RWPE2 (cell line): ENCODE results near the gene ASTN2.

Experiments
- ATAC-seq: fragments of 200-7000 bp; cut with Tn5 transposase; 3 replicates; pipeline ENCODE4 v1.9.1; 2021; ENCODE audit warnings: low read depth
- DNase-seq: peaks from one replicate; pipeline ENCODE4 v3.0.0-alpha.2; 2020; ENCODE audit warnings: low spot score
- H3K27ac ChIP-seq: fragments of 450-650 bp; 2 replicates; pipeline ENCODE4 v1.5.1; 2017; ENCODE audit warnings: mild to moderate bottlenecking; ENCODE audit not compliant: poor library complexity, severe bottlenecking
- H3K27me3 ChIP-seq: fragments of 250-450 bp; sonication (Bioruptor Pico); 2 replicates; pipeline ENCODE4 v1.5.1; 2021; ENCODE audit warnings: mild to moderate bottlenecking, moderate library complexity; ENCODE audit not compliant: insufficient read depth, poor library complexity, severe bottlenecking
- H3K36me3 ChIP-seq: fragments of 250-450 bp; sonication (Bioruptor Pico); 2 replicates; pipeline ENCODE4 v1.5.1; 2020; ENCODE audit warnings: low read depth, mild to moderate bottlenecking, moderate library complexity
- H3K4me1 ChIP-seq: fragments of 250-450 bp; sonication (Bioruptor Pico); 2 replicates; pipeline ENCODE4 v1.5.1; 2021; ENCODE audit warnings: mild to moderate bottlenecking, moderate library complexity; ENCODE audit not compliant: insufficient read depth, poor library complexity, severe bottlenecking
- H3K4me3 ChIP-seq: fragments of 250-450 bp; sonication (Bioruptor Pico); 2 replicates; pipeline ENCODE4 v1.5.1; 2021; ENCODE audit warnings: mild to moderate bottlenecking, moderate library complexity; ENCODE audit not compliant: severe bottlenecking
- H3K9me3 ChIP-seq: fragments of 250-450 bp; sonication (Bioruptor Pico); 2 replicates; pipeline ENCODE4 v1.5.1; 2021; ENCODE audit warnings: mild to moderate bottlenecking, moderate library complexity; ENCODE audit not compliant: severe bottlenecking
- CTCF ChIP-seq: fragments of 450-650 bp; IDR thresholded peaks from one replicate; pipeline ENCODE4 v1.5.1; 2017; ENCODE audit warnings: mild to moderate bottlenecking, moderate library complexity; ENCODE audit not compliant: poor library complexity, severe bottlenecking

Gene ASTN2

GRCh38 chr9:116585204-116585603, 829.7 kb downstream of the ASTN2 start:
- Histone ChIP-seq H3K36me3 (no peaks in the 10 kb centered on the region), H3K4me3 (no peak overlapping the region), H3K27me3 (no peaks in the 10 kb centered on the region), H3K9me3 (no peaks in the 10 kb centered on the region), H3K27ac (no peak overlapping the region), H3K4me1 (no peaks in the 10 kb centered on the region)
- TF ChIP-seq CTCF = no peak
- no peak for ATAC-seq
- no peak for DNase-seq

GRCh38 chr9:116580853-116581252, 834.0 kb downstream of the ASTN2 start:
- Histone ChIP-seq H3K4me3 (no peak overlapping the region), H3K4me1 (no peaks in the 10 kb centered on the region), H3K9me3 (no peaks in the 10 kb centered on the region), H3K36me3 (no peaks in the 10 kb centered on the region), H3K27me3 (no peaks in the 10 kb centered on the region), H3K27ac (no peak overlapping the region)
- ATAC-seq (no peak), DNase-seq (no peak)
- TF ChIP-seq CTCF = no peak

- no peak for ATAC-seq
- H3K27ac ChIP-seq = no peak overlapping the region
- TF ChIP-seq CTCF = no peak
These were observed 838.5 kb downstream of the ASTN2 start for GRCh38 chr9:116576386-116576785.

GRCh38 chr9:116574027-116574679, 840.7 kb downstream of the ASTN2 start:
- ATAC-seq (no peak), DNase-seq (no peak)
- Histone ChIP-seq H3K27ac (no peak overlapping the region), H3K4me3 (no peak overlapping the region), H3K4me1 (no peaks in the 10 kb centered on the region), H3K36me3 (no peaks in the 10 kb centered on the region), H3K27me3 (no peaks in the 10 kb centered on the region), H3K9me3 (no peaks in the 10 kb centered on the region)
- no peak for TF ChIP-seq CTCF

More at GRCh38 chr9:116576386-116576785, 838.5 kb downstream of the ASTN2 start:
- DNase-seq = no peak
- H3K27me3 ChIP-seq = no peaks in the 10 kb centered on the region
- no peaks in the 10 kb centered on the region for H3K4me1 ChIP-seq
- H3K9me3 ChIP-seq = no peaks in the 10 kb centered on the region
- no peak overlapping the region for H3K4me3 ChIP-seq
- no peaks in the 10 kb centered on the region for H3K36me3 ChIP-seq

GRCh38 chr9:116572095-116572748, 842.6 kb downstream of the ASTN2 start:
- TF ChIP-seq CTCF = peak; percentile 87
- Histone ChIP-seq H3K27me3 (no peaks in the 10 kb centered on the region), H3K36me3 (no peaks in the 10 kb centered on the region), H3K4me3 (no peak overlapping the region), H3K4me1 (no peaks in the 10 kb centered on the region), H3K9me3 (no peaks in the 10 kb centered on the region), H3K27ac (no peak overlapping the region)
- peak; percentile 82 for ATAC-seq
- no peak for DNase-seq
